GM23338 (cell line): ENCODE results near the gene IRAK1. TPM values are rescaled to one million over a fixed set of nuclear protein-coding genes. Genes with fewer than 3 reads are reported as not detected.
A peak's percentile ranks its signal among the peaks of the same experiment; 100 is the strongest.

ENCODE experiments used
- ATAC-seq: fragments of 200-7000 bp; cut with Tn5 transposase; 3 replicates; pipeline ENCODE4 v1.9.1; 2020
- DNase-seq: peaks from one replicate; pipeline ENCODE4 v3.0.0-alpha.2; 2015; ENCODE audit warnings: low spot score
- H2AFZ ChIP-seq: fragments of 200-600 bp; sonication (generic); 2 replicates; pipeline ENCODE4 v1.8.0; 2016; ENCODE audit warnings: antibody characterized with exemption, mild to moderate bottlenecking, moderate library complexity
- H3F3A ChIP-seq: fragments of 200-600 bp; sonication (generic); replicated peaks from 2 replicates; pipeline ENCODE4 v1.8.0; 2017; ENCODE audit warnings: antibody characterized with exemption, mixed run types, low read depth
- H3K27ac ChIP-seq: fragments of 200-600 bp; sonication (generic); 2 replicates; pipeline ENCODE4 v1.6.1; 2016; ENCODE audit warnings: low read depth
- H3K27me3 ChIP-seq: fragments of 200-600 bp; sonication (generic); 2 replicates; pipeline ENCODE4 v1.8.0; 2016; ENCODE audit warnings: mild to moderate bottlenecking, mixed run types, moderate library complexity; ENCODE audit not compliant: insufficient read depth
- H3K36me3 ChIP-seq: fragments of 200-600 bp; sonication (generic); 2 replicates; pipeline ENCODE4 v1.8.0; 2016; ENCODE audit warnings: mild to moderate bottlenecking; ENCODE audit not compliant: insufficient read depth
- H3K4me1 ChIP-seq: fragments of 200-600 bp; sonication (generic); 2 replicates; pipeline ENCODE4 v1.8.0; 2016; ENCODE audit warnings: mild to moderate bottlenecking, moderate library complexity; ENCODE audit not compliant: insufficient read depth
- H3K4me2 ChIP-seq: fragments of 200-600 bp; sonication (generic); 2 replicates; pipeline ENCODE4 v1.7.1; 2017; ENCODE audit warnings: mixed run types
- H3K4me3 ChIP-seq: fragments of 200-600 bp; sonication (generic); 2 replicates; pipeline ENCODE4 v1.6.1; 2016; ENCODE audit warnings: mixed run types
- H3K79me2 ChIP-seq: fragments of 200-600 bp; sonication (generic); replicated peaks from 2 replicates; pipeline ENCODE4 v1.8.0; 2017; ENCODE audit warnings: mild to moderate bottlenecking; ENCODE audit not compliant: insufficient read depth
- H3K9me2 ChIP-seq: fragments of 200-600 bp; sonication (generic); 2 replicates; pipeline ENCODE4 v1.8.0; 2017; ENCODE audit not compliant: insufficient read depth
- H4K20me1 ChIP-seq: fragments of 200-600 bp; sonication (generic); replicated peaks from 2 replicates; pipeline ENCODE4 v1.8.0; 2017; ENCODE audit warnings: mild to moderate bottlenecking; ENCODE audit not compliant: insufficient read depth
- H3K27ac Mint-ChIP-seq: 2 replicates; pipeline ENCODE4 v1.8.0; 2020; ENCODE audit warnings: inconsistent platforms, mild to moderate bottlenecking, moderate library complexity, mixed read lengths
- H3K27me3 Mint-ChIP-seq: 3 replicates; pipeline ENCODE4 v1.8.0; 2022; ENCODE audit warnings: low read depth, mild to moderate bottlenecking, moderate library complexity, mixed read lengths, inconsistent platforms; ENCODE audit not compliant: insufficient read depth, poor library complexity
- H3K36me3 Mint-ChIP-seq: 3 replicates; pipeline ENCODE4 v1.8.0; 2021; ENCODE audit warnings: low read depth, mild to moderate bottlenecking, inconsistent platforms, moderate library complexity, mixed read lengths
- H3K4me1 Mint-ChIP-seq: 3 replicates; pipeline ENCODE4 v1.8.0; 2020; ENCODE audit warnings: mild to moderate bottlenecking, inconsistent platforms, mixed read lengths
- H3K4me3 Mint-ChIP-seq: 3 replicates; pipeline ENCODE4 v1.8.0; 2021; ENCODE audit warnings: moderate library complexity, mild to moderate bottlenecking, inconsistent platforms, mixed read lengths
- H3K9me3 Mint-ChIP-seq: 3 replicates; pipeline ENCODE4 v1.8.0; 2020; ENCODE audit warnings: moderate library complexity, mild to moderate bottlenecking, inconsistent platforms, mixed read lengths
- CREB1 ChIP-seq: fragments of 250-450 bp; sonication (Bioruptor Pico); IDR thresholded peaks from 2 replicates; pipeline ENCODE4 v1.5.0; 2020; ENCODE audit warnings: low read depth, mild to moderate bottlenecking, moderate library complexity
- CTCF ChIP-seq, 2 experiments: fragments of 200-600 bp in 1 of 2; sonication (generic) in 1 of 2; conservative IDR thresholded peaks; 2 replicates each; pipeline versions ENCODE4 v1.5.1 to v1.6.1; 2016 to 2017; ENCODE audit warnings: antibody characterized with exemption in 2 of 2, low read depth in 2 of 2, mild to moderate bottlenecking in 2 of 2, moderate library complexity in 1 of 2
- ETS1 ChIP-seq: IDR thresholded peaks from 2 replicates; pipeline ENCODE4 v1.6.1; 2016; ENCODE audit warnings: antibody characterized with exemption
- EZH2 ChIP-seq: fragments of 200-600 bp; sonication (generic); IDR thresholded peaks from one replicate; pipeline ENCODE4 v1.8.0; 2017; ENCODE audit warnings: antibody characterized with exemption, mild to moderate bottlenecking, low read depth; ENCODE audit not compliant: unreplicated experiment
- EZH2phosphoT487 ChIP-seq: fragments of 200-600 bp; sonication (generic); IDR thresholded peaks from one replicate; pipeline ENCODE4 v1.8.1; 2018; ENCODE audit warnings: antibody characterized with exemption; ENCODE audit not compliant: unreplicated experiment
- JUNB ChIP-seq: IDR thresholded peaks from one replicate; pipeline ENCODE4 v1.6.1; 2016; ENCODE audit warnings: antibody characterized with exemption; ENCODE audit not compliant: unreplicated experiment
- NANOG ChIP-seq: IDR thresholded peaks from 2 replicates; pipeline ENCODE4 v1.6.1; 2016; ENCODE audit warnings: antibody characterized with exemption, borderline replicate concordance
- POLR2AphosphoS5 ChIP-seq: IDR thresholded peaks from 2 replicates; pipeline ENCODE4 v1.6.1; 2016; ENCODE audit warnings: antibody characterized with exemption, low read depth
- REST ChIP-seq: IDR thresholded peaks from one replicate; pipeline ENCODE4 v1.6.1; 2018; ENCODE audit warnings: antibody characterized with exemption; ENCODE audit not compliant: unreplicated experiment
- STAT1 ChIP-seq: IDR thresholded peaks from one replicate; pipeline ENCODE4 v1.6.1; 2016; ENCODE audit warnings: antibody characterized with exemption; ENCODE audit not compliant: unreplicated experiment
- ZNF114 ChIP-seq: fragments of 250-450 bp; sonication (Bioruptor Pico); IDR thresholded peaks from 2 replicates; pipeline ENCODE4 v1.5.0; 2020; ENCODE audit warnings: mild to moderate bottlenecking, moderate library complexity
- ZNF331 ChIP-seq: fragments of 250-450 bp; sonication (Bioruptor Pico); IDR thresholded peaks from 2 replicates; pipeline ENCODE4 v1.5.0; 2020; ENCODE audit warnings: low read depth, mild to moderate bottlenecking, moderate library complexity
- ZNF462 ChIP-seq: fragments of 250-450 bp; sonication (Bioruptor Pico); IDR thresholded peaks from 2 replicates; pipeline ENCODE4 v1.5.0; 2020; ENCODE audit warnings: mild to moderate bottlenecking, moderate library complexity
- polyA plus RNA-seq: library from polyadenylated mRNA; unstranded; fragments of >200 nt; fragmentation: Nextera tagmentation; extraction: Ambion mirVana; gene quantifications from 2 replicates; pipeline ENCODE4 v1.2.1, GENCODE V29; 2016
- total RNA-seq: library from RNA; depleted of rRNA; stranded (reverse); fragments of >200 nt; shearing (Covaris generic); gene quantifications from 2 replicates; pipeline ENCODE4 v1.2.3, GENCODE V29; 2014

The IRAK1 gene
- total and polyA plus RNA-seq, 2 experiments from 2014 or later = 21.6 to 38.0 TPM

GRCh38 chrX:154017766-154018517 is 1.8 kb downstream of the IRAK1 start:
- Histone ChIP-seq H3K27ac (no peak overlapping the region), H3K79me2 (no peaks in the 10 kb centered on the region), H3K4me2 (no peak overlapping the region), H3K4me1 (peaks cover 6% of the 10 kb centered on the region; the same call in 1 of the 2 replicates), H3K4me3 (no peak overlapping the region), H3K9me2 (no peaks in the 10 kb centered on the region), H4K20me1 (no peaks in the 10 kb centered on the region), H2AFZ (no peak overlapping the region), H3K27me3 (no peaks in the 10 kb centered on the region), H3F3A (no peaks in the 10 kb centered on the region), H3K36me3 (no peaks in the 10 kb centered on the region)
- no peak overlapping the region for H3K27ac Mint-ChIP-seq
- H3K36me3 Mint-ChIP-seq = peaks cover 16% of the 10 kb centered on the region; the same call in 2 of the 3 replicates
- TF ChIP-seq CREB1 (CRISPR knock-in tag) (no peak), REST (no peak), ETS1 (no peak), EZH2phosphoT487 (no peak), ZNF462 (CRISPR knock-in tag) (no peak), ZNF114 (no peak), ZNF331 (CRISPR knock-in tag) (no peak), STAT1 (no peak), POLR2AphosphoS5 (no peak), JUNB (no peak), NANOG (no peak), CTCF (conservative IDR thresholded peaks at IDR 0.05; ENCODE audit: low read depth in 2 of 2) (no peak), EZH2 (no peak)
- no peaks in the 10 kb centered on the region for H3K9me3 Mint-ChIP-seq
- peaks cover 33% of the 10 kb centered on the region for H3K4me1 Mint-ChIP-seq
- DNase-seq (no peak), ATAC-seq (no peak)
- H3K4me3 Mint-ChIP-seq = 0 out of 3 replicates have a peak overlapping the region, but pooled peaks have one; percentile 17
- H3K27me3 Mint-ChIP-seq = peaks cover 5% of the 10 kb centered on the region
